GM18498 (cell line): ENCODE measurements around the gene WIPF2.

ENCODE experiments used
- ATAC-seq: cut with Tn5 transposase; IDR thresholded peaks from one replicate; pipeline ENCODE4 v1.9.1; 2021; ENCODE audit warnings: mild to moderate bottlenecking, moderate library complexity; ENCODE audit not compliant: unreplicated experiment

WIPF2 gene

GRCh38 chr17:40218740-40219593, at the start of gene WIPF2:
TSS of gene WIPF2 (plus strand) at chr17:40219304. CDS start at chr17:40256460, 37,156 bp downstream.
- ATAC-seq: peak; percentile 89

- no peak for ATAC-seq
Observed at GRCh38 chr17:40170325-40170724, 48.8 kb upstream of the WIPF2 start.

- no peak for ATAC-seq
Observed at GRCh38 chr17:40171750-40172149, 47.4 kb upstream of the WIPF2 start.

DNA sequence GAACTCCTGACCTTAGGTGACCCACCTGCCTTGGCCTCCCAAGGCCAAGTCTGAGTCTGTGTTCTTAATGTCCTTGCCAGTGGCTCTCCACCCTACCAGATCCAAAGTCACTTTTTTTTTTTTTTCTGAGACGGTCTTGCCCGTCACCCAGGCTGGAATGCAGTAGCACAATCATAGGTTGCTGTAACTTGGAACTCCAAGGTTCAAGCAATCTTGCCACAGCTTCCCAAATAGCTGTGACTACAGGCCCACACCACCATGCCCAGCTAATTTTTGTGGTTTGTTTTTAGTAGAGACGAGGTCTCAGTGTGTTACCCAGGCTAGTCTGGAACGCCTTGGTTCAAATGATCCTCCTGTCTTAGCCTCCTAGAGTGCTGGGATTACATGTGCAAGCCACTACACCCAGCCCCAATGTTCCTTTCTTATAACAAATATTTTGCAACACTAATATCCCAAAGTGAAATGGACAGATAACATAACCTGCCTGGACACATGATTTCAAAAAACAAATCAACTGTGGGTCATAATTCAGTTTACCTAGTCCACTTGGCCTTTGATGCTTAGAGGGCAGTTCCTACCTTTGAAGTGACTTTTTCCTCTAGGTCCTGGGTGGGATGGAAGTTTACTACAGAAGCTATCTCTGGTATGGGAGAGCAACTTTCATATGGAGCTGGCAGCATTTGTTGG, 45.9 kb upstream of the WIPF2 start:
- ATAC-seq: no peak

DNA sequence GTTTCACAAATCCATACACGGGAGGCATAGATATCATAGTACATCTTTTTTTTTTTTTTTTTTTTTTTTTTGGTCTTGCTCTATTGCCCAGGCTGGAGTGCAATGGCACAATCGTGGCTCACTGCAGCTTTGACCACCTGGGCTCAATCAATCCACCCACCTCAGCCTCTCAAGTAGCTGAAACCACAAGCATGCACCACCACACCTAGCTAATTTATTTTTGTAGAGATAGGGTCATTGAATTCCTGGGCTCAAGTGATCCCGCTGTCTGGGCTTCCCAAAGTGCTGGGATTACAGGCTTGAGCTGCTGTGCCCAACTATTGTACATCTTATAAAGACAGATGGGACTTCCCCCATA, 45.3 kb upstream of the WIPF2 start:
- no peak for ATAC-seq

DNA sequence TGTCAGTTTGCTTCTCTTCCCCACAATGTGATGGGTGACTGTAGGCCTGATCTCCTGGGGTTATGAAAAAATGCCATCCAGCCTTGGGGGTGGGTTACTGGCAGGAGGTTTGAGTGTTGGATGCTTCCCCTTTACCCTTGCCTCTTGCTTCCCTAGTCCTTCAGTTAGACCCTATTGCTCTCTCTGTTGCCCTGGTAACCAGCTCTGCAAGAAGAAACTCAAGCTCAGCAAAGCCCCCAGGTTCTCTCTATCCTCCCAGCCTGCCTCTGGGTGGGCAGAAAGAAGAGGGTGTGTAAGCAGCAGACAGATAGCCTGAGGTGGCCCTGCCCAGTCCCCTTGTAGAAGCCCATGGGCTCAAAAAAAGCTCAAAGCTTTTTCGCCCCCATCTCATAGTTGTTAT, 44.6 kb upstream of the WIPF2 start:
- no peak for ATAC-seq

- ATAC-seq: no peak
Observed at GRCh38 chr17:40175928-40176753, 43.0 kb upstream of the WIPF2 start.

GRCh38 chr17:40176754-40177110, 42.4 kb upstream of the WIPF2 start:
- no peak for ATAC-seq

DNA sequence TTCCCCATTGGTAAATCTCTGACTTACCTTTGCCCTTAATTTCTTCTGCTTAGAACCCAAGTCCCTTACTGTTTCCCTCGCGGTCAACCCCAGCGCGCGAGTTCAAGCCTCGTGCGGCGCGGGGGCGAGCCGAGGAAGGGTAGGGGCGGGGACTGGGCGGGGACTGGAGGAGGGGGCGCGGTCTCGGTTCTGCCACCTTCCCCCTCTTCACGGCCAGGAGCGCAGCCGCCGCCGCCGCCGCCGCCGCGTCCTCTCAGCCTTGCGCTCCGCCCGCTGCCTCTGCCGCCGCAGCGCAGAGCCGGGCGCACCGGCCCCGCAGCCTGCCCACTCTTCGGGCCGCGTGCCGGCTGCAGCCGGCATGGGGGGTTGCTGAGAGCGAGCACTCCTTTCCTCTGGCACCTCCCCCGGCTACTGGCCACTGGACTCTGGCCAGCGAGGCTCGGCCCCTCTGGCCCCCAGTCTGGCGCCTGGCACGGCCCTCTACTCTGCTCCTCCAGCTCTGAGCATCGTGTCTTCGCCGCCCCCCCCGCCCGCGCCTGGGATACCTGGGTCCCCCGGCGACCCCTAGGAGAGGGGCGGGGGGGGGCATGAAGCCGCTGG, 41.7 kb upstream of the WIPF2 start, which contains the start of gene RAPGEFL1:
Gene RAPGEFL1 (plus strand): TSS at position 196 of the 600 bp plus-strand sequence. CDS start 392 bp downstream, at position 588.
- ATAC-seq: peak; percentile 75

DNA sequence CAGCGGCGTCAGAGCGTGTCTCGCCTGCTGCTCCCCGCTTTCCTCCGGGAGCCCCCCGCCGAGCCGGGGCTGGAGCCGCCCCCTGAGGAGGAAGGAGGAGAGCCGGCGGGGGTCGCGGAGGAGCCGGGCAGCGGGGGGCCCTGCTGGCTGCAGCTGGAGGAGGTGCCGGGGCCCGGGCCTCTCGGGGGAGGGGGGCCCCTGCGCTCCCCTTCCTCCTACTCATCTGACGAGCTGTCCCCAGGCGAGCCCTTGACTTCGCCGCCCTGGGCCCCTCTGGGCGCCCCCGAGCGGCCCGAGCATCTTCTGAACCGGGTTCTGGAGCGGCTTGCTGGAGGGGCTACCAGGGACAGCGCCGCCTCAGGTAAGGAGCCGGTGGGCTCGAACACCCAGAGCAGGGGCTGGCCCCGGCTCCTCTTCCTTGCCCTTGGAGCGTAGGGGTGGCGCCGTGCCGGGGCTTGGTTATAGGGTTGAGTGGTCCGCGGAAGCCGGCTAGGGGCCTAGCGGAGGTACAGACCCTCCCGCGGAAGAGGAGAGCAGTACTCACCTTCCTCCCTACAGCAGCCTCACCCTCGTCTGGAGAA, 41.0 kb upstream of the WIPF2 start:
- ATAC-seq: no peak

DNA sequence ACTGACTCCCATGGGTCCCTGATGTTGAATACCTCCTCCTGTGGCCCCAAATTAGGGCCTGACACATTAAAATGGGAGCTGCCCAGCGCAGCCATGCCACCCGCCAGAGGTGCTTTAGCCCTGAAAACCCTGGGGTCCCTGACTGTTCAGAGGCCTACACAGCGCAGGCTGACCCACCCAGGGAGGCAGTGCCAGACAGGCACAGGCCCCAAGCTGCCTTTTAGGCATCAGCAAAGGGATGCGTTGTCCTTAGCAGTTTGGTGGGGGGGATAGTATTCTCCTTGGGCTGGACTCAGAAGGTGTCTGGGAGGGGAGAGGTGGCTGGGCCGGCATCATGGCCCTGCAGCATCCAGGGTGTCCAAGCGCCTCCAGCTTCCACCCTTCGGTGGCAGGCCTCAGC, 40.4 kb upstream of the WIPF2 start:
- ATAC-seq: no peak

DNA sequence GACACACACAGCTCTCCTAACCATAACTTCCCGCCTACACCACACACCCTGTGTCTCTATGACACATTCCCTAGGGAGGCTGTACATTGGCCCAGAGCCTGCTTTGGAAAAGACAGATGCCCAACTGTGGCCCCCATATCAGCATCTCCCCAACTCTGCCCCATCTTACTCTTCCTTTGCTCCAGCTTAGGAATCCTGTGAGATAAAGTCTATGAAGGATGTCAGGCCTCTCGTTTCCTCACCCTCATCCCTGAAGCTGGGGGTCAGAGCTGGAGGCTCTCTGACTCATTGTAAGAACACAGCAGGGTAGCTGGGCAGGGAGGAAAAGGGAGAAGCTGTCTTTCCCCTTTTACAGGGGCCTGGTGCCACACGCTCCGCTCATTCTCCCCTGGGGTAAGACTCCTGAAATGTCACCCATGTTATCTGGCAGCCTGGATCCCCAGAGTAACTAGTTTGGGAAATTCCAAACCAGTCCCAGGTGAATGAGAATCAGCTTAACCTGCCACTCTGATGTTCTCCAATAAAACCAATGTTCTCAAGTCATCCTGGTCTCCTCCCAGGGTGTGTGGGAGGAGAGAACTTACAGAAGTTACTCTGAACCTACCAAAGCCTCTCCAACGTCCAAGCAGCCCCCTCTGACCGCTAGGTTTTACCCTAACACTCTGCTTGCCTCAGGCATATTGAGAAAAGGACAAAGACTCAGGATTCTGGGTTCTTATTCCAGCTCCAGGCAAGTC, 39.0 kb upstream of the WIPF2 start:
- ATAC-seq: no peak

- no peak for ATAC-seq
Observed at GRCh38 chr17:40180694-40181093, 38.4 kb upstream of the WIPF2 start.

DNA sequence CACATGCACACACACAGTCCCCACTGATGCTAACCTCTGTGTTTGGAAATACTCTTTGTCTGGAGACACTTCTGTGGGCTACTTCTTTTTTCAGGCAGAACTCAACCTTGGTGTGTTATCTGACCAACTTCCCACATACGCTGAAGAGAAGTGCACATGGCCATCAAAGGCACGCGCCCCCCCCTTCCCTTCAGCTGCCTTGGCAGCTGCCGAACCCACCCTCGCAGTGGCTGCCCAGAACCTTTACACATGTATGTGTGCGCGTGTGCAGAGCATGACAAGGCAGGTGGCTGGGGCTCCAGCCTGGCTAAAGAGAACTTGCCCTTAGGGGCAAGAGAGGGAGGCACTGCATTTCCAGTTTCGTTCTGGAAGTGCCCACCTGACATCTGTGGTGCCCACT, 37.9 kb upstream of the WIPF2 start:
- no peak for ATAC-seq

DNA sequence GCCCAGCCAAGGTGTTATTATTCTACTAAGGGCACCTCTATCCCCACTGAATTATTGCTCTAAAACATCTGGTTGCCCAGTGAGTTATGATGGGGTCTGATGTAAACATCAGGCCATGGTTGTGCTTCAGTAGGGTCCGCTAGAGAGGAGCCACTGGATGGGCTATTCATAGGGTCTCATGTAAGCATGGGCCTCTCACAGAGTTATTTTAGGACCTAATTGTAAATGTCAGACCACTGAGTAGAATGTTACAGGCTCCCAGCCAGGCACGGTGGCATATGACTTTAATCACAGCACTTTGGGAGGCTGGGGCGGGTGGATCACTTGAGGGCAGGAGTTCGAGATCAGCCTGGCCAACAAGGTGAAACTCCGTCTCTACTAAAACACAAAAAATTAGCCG, 36.5 kb upstream of the WIPF2 start:
- ATAC-seq: no peak

DNA sequence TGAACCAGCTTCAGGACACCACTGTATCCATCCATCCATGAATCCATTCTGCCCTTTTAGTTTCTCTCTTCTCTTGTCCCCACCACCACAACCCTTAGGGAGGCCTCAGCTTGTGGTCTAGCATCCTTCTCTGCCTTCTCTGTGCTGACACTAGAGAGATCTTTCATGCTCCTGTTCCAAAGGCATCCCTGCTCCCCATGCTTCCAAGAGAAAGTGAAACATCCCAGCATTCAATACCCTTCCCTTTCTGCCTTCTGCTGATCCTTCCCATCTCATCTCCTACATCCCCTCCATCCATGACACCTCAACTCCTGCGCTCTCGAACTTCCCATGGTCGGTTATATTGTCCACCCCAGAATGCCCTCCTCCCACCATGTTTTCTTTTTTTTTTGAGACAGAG, 31.9 kb upstream of the WIPF2 start:
- no peak for ATAC-seq

DNA sequence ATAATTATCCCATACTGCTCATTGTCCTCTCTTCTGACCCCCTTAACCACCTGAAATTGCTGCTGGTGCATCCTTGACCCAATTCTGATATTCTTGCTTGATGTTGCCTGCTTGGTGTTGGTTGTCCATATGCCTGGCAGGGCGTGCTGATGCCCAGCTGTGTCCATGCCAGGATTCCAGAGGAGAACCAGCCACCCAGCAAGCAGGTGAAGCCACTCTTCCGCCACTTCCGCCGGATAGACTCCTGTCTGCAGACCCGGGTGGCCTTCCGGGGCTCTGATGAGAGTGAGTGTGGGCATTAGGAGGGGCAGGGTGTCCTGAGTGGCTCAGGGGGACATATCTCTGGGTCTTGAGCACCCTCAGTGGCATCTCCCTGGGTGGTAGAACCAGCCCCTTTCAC, 30.4 kb upstream of the WIPF2 start:
- no peak for ATAC-seq

- ATAC-seq: no peak
Observed at GRCh38 chr17:40190197-40191021, 28.7 kb upstream of the WIPF2 start.
